Measurements from ENCODE around the gene NET1. TPM values are rescaled to one million over a fixed set of nuclear protein-coding genes. Genes with fewer than 3 reads are reported as not detected.
A peak's percentile ranks its signal among the peaks of the same experiment; 100 is the strongest.

NET1 gene
- total RNA-seq, 1 donor from 2014 or later, result 95.9 TPM

DNA sequence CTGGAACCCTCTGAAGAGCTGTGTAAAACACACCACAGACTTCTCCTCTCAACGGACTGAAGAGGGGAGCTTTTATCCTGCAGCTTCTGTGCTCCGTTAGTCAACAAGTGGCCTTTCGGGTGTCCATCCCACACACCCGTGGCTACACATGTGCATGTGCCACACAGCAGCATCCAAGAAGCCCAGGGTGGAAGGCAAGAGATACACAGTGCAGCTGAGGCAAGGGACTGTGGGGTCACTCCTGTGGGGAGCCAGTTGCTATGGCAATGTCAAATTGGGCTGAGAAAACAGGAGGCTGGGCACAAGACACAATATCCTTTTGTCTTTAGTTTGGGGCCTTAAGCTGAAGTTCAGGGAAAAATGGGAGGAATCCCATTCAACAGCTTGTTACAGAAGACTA, 28.7 kb downstream of the NET1 start:
- TF ChIP-seq, protein P1, sequence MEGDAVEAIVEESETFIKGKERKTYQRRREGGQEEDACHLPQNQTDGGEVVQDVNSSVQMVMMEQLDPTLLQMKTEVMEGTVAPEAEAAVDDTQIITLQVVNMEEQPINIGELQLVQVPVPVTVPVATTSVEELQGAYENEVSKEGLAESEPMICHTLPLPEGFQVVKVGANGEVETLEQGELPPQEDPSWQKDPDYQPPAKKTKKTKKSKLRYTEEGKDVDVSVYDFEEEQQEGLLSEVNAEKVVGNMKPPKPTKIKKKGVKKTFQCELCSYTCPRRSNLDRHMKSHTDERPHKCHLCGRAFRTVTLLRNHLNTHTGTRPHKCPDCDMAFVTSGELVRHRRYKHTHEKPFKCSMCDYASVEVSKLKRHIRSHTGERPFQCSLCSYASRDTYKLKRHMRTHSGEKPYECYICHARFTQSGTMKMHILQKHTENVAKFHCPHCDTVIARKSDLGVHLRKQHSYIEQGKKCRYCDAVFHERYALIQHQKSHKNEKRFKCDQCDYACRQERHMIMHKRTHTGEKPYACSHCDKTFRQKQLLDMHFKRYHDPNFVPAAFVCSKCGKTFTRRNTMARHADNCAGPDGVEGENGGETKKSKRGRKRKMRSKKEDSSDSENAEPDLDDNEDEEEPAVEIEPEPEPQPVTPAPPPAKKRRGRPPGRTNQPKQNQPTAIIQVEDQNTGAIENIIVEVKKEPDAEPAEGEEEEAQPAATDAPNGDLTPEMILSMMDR (IDR thresholded peaks at IDR 0.05), result no peak
- no peaks in the 10 kb centered on the region for H3K27me3 ChIP-seq
- DNase-seq (ENCODE audit: low spot score in 2 of 2), result no peak
- peaks cover 0 to 24% of the 10 kb centered on the region in 2 donors for H3K4me1 ChIP-seq
- no peak overlapping the region for H3K27ac ChIP-seq
- intact Hi-C loops (cut with DNase I), result loop anchor here (5.0 to 10.0 kb wide), 2 partner anchors 374 to 431 kb away; partner anchors contain the start of gene GDI2
- no peak overlapping the region for H3K4me3 ChIP-seq
- H3K9me3 ChIP-seq, result no peaks in the 10 kb centered on the region
- no peaks in the 10 kb centered on the region for H3K36me3 ChIP-seq

DNA sequence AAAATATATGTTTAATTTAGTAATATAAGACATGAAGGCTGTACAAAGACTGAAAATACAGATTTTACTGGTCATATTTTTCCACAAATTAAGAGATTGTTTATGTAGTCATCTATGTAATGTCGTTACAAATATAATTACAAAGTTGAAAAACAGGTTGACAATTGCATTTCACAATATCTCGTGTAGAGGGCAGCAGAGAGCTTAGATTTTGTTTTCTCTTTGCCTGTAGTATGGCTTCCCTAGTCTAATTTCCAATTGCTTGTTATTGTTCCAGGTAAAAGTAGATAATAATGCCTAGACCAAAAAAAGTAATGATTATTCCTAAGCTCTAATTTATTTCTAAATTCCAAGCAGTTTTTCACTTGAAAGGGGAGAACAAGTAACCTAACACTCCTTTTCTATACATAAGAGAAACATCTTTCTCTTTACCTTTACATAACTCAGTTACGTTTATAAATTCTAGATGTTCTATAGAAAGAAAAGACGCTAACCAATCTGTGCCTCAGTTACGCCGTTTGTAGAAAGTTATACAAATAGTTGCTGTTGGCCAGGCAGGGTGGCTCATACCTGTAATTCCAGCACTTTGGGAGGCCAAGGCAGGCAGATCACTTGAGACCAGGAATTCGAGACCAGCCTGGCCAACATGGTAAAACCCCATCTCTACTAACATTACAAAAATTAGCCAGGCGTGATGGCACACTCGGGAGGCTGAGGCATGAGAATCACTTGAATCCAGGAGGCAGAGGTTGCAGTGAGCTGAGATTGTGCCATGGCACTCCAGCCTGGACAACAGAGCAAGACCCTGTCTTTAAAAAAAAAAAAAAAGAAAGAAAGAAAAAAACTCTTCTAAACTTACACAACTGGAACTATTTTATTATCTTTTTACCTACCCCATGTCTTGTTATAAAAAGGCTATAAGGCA, 30.0 kb downstream of the NET1 start:
- Histone ChIP-seq H3K4me3 (no peak overlapping the region), H3K36me3 (no peaks in the 10 kb centered on the region), H3K27ac (no peak overlapping the region), H3K27me3 (no peaks in the 10 kb centered on the region), H3K9me3 (no peaks in the 10 kb centered on the region), H3K4me1 (peaks cover 0 to 20% of the 10 kb centered on the region in 2 donors)
- no peak for DNase-seq (ENCODE audit: low spot score in 2 of 2)
- TF ChIP-seq, protein P1 (IDR thresholded peaks at IDR 0.05), result peak; percentile 52 to 80 (median 68)
- intact Hi-C loops (cut with DNase I), result loop anchor here (1.0 to 10.0 kb wide), 3 partner anchors 181 to 430 kb away; partner anchors contain the start of gene GDI2

DNA sequence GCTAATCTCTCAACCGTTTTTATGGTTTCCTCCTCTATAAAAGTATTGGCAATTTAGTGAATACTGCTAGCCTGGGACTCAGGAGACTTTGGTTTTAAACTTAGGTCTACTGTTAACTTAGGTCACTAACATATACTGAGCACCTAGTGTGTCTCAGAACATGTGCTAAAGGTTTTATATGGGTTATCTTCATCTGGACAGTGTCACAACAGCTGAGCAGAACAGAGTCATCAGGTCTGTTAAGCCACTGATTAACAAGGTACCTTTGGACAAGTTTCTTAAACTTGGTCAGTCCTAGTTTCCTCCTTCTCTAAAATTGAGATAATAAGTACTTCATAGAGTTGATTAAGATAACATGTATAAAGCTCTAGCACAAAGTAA, 30.6 kb downstream of the NET1 start:
- TF ChIP-seq, protein P1 (IDR thresholded peaks at IDR 0.05), result no peak
- Histone ChIP-seq H3K4me3 (no peak overlapping the region), H3K27me3 (no peaks in the 10 kb centered on the region), H3K9me3 (no peaks in the 10 kb centered on the region), H3K27ac (no peak overlapping the region), H3K36me3 (no peaks in the 10 kb centered on the region), H3K4me1 (peaks cover 0 to 14% of the 10 kb centered on the region in 2 donors)
- intact Hi-C loops (cut with DNase I), result loop anchor here (1.0 to 10.0 kb wide), 3 partner anchors 180 to 429 kb away; partner anchors contain the start of gene GDI2
- DNase-seq (ENCODE audit: low spot score in 2 of 2), result no peak

DNA sequence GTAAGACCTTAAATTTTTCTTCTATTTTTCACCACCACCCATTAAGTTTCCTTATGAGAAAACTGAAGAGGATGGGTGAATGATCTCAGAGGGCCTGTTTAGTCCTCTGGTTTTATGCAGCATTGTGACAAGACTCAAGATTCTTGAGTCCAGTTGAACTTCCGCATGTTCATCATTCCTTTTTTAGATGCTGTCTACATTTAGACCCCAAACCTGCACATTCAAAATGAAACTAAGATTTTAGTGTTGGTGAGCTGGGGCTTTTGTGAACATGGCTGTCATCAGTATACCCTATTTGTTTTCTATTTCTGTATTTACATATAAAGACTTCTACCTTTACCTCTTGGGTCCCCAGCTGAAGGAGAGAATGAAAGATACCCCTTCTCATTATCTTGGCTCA, 31.1 kb downstream of the NET1 start:
- H3K9me3 ChIP-seq, result no peaks in the 10 kb centered on the region
- H3K36me3 ChIP-seq, result no peaks in the 10 kb centered on the region
- H3K27ac ChIP-seq, result no peak overlapping the region
- H3K4me1 ChIP-seq, result peaks cover 0 to 14% of the 10 kb centered on the region in 2 donors
- TF ChIP-seq, protein P1 (IDR thresholded peaks at IDR 0.05), result no peak
- H3K4me3 ChIP-seq, result no peak overlapping the region
- DNase-seq (ENCODE audit: low spot score in 2 of 2), result no peak
- H3K27me3 ChIP-seq, result no peaks in the 10 kb centered on the region
- intact Hi-C loops (cut with DNase I), result loop anchor here (5.0 to 10.0 kb wide), 2 partner anchors 371 to 429 kb away; partner anchors contain the start of gene GDI2

DNA sequence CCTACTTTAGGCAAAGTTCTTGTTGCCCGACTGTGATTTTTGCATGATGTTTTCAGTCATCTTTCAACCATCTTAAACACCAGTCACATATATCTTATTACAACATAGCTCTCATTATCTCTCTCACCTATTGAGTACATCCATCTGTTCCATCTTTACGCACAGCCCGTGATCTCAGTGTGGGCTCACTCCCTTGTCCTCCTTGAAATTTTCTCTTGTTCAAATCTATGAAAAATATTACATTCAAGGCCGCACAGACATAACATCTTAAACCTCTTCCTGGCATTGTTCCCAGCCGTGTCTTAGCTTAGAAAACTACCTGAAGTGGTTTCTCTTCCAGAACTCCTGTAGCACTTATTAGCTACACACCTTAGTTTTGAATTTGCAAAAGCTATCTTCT, 32.6 kb downstream of the NET1 start:
- no peaks in the 10 kb centered on the region for H3K36me3 ChIP-seq
- intact Hi-C loops (cut with DNase I), result loop anchor here (5.0 to 10.0 kb wide), 3 partner anchors 33 to 370 kb away; partner anchors contain the start of genes GDI2 and NET1
- TF ChIP-seq, protein P1 (IDR thresholded peaks at IDR 0.05), result no peak
- peaks cover 0 to 14% of the 10 kb centered on the region in 2 donors for H3K4me1 ChIP-seq
- no peak overlapping the region for H3K27ac ChIP-seq
- no peaks in the 10 kb centered on the region for H3K27me3 ChIP-seq
- no peak for DNase-seq (ENCODE audit: low spot score in 2 of 2)
- H3K4me3 ChIP-seq, result no peak overlapping the region
- H3K9me3 ChIP-seq, result no peaks in the 10 kb centered on the region
